Activated T-helper 9 cell treated with anti-CD3 and anti-CD28 coated beads, Interleukin-2, amount 50 U/mL, for 16 hours (primary cell): ENCODE measurements around the gene ZNF385D.
"Not testable (repeated sequence)": the region's sequence is repeated elsewhere in the genome, so short reads cannot be mapped to it uniquely, and the experiment has no call there.

ENCODE experiments used
- DNase-seq: peaks from one replicate; pipeline ENCODE4 v3.0.0-alpha.2; 2020; ENCODE audit warnings: low read depth

ZNF385D gene

GRCh38 chr3:21520106-21520963, 230.7 kb downstream of the ZNF385D start:
- no peak for DNase-seq

- DNase-seq = no peak
Observed at GRCh38 chr3:21517184-21517583, 233.8 kb downstream of the ZNF385D start.

DNA sequence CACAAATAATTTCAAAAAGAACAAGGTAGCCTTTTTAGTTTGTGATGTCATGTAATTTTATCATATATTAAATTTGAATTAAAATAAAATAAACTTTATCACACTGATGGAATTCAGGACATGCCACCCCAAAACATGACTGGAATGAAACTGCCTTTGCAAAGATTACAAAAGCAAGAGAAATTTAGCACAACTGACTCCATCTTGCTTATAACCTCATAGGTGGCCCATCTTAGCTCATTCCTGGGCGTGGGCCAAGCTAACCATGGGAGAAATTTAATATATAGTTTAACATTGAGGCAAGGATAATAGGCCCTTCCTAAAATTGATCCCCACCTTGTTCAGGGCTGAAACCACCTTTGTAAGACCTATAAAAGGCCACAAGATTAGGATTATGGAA, 235.6 kb downstream of the ZNF385D start:
- DNase-seq = no peak

- no peak for DNase-seq
Observed at GRCh38 chr3:21509731-21510470, 241.1 kb downstream of the ZNF385D start.

DNA sequence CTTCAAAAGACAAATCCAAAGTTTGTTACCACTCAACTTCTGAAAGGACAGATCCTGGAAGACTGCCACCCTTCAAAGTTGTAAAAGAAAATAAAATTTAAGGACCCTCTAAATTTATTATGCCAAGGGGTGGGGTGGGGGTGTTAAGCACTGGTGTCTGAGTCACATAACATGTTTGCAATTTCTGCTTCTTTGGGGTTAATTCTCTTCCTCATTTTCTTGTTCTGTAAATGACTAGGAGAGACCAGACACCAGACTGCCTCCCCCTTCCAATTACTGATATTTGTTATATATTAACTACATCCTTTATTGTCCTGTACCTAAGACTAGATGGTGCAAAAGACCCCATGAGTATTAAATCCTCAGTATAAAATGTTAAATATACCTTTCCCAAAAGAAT, 242.8 kb downstream of the ZNF385D start:
- DNase-seq = no peak

DNA sequence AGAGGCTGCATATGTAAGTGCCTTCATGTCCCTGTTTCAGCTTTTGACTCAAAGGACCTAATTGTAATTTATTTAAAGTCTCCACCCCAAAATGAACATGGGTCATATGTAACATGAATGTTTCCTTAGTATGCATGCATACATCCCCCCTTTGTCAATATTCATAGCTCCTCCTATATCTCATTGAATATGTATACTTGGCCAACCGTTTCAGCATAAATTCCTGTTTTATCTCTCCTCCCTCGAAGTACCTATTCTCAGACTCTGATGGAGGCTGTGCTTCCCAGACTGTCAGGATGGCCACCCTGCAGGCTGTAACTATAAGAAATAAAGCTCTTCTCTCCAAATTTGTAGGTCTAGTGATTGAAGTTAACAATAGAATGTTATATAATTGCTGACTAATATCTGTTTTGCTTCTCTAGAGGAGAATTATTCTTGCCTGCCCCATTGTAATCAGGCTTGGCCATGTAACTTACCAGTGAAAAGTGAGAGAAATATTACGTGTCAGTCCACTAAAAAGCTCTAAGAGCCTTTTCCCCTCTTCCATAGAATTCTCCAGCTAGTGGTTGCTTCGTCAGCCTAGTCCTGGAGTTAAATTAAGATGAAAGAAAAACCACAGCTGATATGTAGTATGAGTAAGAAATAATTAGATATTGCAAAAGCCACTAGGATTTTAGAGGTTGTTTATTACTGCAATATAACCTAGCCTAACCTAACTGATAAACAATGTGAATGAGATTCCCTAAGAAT, 245.1 kb downstream of the ZNF385D start:
- no peak for DNase-seq

DNA sequence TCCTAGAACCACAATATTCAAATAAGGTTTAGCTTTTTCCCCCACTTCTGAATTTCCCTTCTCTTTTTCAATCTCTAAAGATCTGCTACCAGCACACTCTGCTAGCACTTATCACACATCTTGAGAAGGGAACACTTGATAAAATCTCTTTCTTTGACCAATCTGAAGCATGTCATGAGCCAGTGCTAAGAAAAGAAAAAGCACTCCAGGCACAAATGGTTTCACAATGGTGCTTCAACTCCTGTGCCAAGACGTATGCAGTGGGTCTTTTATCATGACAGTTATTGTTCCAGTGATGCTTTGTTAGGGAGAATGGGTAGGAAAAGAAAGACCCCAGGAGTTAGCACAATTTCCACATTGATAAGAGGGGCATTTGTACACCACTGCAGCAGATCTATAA, 248.4 kb downstream of the ZNF385D start:
- no peak for DNase-seq

GRCh38 chr3:21500834-21501233, 250.2 kb downstream of the ZNF385D start:
- no peak for DNase-seq

GRCh38 chr3:21490671-21491070, 260.3 kb downstream of the ZNF385D start:
- DNase-seq = not testable (repeated sequence)

DNA sequence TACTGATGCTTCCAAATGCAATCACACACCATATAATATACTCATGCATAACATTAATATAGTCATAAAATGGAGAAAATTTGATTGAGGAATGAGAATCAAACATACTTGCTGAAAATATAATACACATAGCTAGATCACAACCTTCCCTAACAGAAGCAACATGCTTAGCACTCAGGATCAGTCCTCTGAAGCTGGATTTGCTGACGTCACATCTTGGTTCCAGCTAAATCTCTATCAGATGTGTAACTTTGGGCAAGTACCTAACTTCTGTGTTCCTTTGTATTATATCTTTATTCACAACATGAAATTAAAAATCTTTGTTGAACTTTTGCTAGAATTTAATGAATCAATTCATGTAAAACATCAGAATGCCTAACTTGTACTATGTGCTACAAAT, 263.5 kb downstream of the ZNF385D start:
- no peak for DNase-seq

DNA sequence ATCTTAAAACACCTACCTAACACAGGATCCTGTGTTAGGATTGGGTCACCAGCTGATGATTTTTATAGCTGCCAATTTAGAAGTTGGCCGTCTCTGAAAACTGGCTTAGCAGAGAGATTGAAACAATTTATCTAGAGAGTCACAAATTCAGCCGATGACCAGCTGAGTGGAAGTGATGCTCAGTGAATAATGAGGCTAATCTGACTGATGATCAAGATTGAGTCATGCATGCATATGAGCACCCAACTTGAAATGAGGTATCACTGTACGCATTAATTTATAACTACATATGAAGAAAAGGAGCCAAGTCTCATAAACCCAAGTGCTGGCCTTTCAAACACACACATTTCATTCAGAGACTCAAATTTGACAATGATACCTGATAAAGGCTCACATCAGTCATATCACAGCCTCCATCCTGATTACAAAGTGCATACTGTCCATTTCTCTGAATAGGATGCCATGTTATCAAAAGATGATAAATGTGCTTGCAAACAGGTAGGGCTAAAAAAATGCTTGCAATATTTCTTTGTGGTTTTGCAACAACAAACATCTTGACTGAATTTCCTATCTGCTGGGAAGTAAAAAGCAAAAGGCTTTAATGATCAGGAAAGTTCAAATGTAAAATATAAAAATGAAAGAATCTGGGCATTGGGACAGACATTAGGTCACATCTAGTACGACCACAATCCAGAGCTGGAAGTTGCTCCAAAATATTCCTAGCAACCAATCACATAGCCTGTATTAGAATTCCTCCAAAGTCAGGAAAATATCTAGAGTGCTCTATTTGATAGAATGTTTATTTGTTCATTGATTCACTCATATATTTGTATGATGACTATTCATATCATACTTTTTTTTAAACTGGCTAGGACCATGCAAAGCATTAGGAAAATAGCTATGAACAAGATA, 264.7 kb downstream of the ZNF385D start:
- not testable (repeated sequence) for DNase-seq

- DNase-seq = no peak
Observed at GRCh38 chr3:21484828-21485144, 266.2 kb downstream of the ZNF385D start.

DNA sequence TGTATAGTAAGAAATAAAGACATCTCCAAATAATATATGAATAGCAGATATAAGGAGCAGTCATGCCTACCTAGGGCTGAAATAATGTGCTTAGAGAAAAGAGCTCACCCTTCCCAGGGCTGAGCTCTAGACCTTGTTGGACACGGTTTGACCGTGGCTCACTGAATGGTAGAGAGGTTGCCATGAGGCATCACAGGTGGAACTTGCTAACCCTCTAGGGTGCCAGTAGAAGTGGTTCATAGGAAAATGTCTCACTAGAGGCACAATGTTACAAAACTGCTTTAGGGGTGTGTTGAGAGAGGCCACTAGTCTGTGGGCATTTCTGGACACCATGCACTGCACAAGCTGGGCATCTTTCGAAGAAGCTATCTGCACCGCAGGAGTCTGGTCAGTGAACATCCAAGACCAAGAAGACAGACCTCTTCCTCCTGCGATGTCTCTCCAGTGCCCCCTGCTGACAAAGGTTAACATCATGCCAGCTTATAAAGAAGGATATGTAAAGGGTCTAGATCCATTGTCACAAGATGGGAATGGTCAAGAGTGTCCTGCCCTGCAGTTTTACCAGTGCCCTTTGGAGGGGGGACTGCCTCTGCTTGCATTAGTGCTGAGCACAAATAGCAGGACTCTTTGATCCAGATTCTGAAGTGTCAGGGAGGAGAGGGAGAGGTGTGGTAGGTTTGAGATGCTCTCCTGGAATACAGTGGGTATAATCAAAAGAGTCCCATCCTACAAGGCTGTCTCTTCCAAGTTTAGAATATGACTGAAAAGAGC, 266.8 kb downstream of the ZNF385D start:
- no peak for DNase-seq

DNA sequence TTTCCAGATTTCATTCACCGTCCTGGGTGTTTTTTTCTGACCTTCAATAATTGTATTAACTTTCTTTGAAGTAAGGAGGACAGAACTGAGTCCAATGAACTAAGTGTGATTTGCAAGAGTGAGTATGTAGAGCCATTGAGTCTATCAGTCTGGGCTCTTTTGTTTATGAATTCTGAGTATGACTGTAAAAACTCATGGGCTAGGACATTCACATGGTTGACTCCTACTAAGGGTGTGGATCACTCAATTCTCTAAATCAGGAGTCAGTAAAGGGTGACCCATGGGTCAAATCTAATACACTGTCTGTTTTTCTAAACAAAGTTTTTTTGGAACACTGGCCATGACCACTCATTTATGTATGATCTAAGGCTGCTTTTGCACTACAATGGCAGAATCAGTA, 269.0 kb downstream of the ZNF385D start:
- DNase-seq = no peak

- DNase-seq = no peak
Observed at GRCh38 chr3:21477541-21478288, 273.3 kb downstream of the ZNF385D start.

DNA sequence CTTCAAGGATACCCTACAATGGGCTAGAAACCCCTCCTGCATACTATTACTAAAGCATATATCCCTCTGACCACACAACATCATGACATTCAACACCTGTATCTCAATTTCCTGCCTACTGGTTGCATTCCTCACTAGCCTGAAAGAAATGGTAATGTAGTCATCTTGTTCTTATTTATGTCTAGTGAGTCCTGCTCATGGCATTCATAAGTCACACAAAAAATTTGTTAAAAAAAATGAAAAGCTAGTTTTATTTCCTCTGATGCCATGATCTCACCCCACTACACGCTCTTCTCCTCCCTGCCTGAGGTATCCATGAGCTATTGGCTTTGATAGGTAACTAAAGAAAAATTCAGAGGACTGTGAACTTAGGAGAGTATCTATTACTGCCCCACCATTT, 284.5 kb downstream of the ZNF385D start:
- no peak for DNase-seq

- no peak for DNase-seq
Observed at GRCh38 chr3:21464746-21465145, 286.3 kb downstream of the ZNF385D start.

GRCh38 chr3:21463319-21463718, 287.7 kb downstream of the ZNF385D start:
- DNase-seq = no peak

DNA sequence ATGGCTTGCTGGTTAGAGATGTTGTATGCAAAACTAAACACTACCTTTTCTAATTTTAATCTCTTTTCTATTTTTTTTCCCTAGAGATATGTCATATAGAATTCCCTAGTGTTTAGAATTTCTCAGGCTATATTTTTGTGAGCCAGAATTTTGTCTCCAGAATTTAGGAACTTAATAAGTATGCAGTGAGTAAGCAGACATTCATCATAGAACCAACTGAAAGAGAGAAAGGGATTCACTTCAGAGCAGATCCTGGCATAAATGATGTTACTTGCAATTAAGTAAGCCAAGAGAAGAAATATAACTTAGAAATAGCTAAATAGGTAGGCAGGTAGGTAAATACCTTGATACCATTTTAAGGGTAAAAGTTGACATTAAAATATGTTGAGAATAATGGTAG, 288.9 kb downstream of the ZNF385D start:
- no peak for DNase-seq

DNA sequence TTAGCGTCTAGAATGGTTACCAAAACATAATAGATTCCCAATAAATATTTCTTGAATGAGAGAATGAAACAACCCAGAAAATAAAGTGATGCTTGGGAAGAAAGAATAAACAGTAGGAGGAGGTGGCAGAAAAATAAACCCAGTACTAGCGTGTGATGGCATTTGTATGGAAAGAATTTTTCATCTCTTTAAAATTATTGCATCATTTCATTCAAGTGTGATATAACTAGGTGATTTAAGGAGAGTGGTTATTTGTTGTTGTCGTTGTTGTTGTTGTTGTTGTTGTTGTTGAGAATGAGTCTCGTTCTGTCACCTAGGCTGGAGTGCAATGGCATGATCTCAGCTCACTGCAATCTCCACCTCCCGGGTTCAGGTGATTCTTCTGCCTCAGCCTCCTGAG, 293.9 kb downstream of the ZNF385D start:
- DNase-seq = no peak
